Kidney epithelial cell (primary cell): Measurements from ENCODE around the gene PIK3C2B. TPM values are rescaled to one million over a fixed set of nuclear protein-coding genes. Genes with fewer than 3 reads are reported as not detected.
"Not testable (repeated sequence)": the region's sequence is repeated elsewhere in the genome, so short reads cannot be mapped to it uniquely, and the experiment has no call there.

Experiments used
- DNase-seq: peaks from one replicate; pipeline ENCODE4 v3.0.0-alpha.2; 2010; ENCODE audit warnings: low read depth
- H3K27me3 ChIP-seq: 2 replicates; pipeline ENCODE4 v1.6.0; 2011; ENCODE audit warnings: low read length; ENCODE audit not compliant: control insufficient read depth, insufficient read depth
- H3K36me3 ChIP-seq: 2 replicates; pipeline ENCODE4 v1.5.1; 2011; ENCODE audit warnings: low read length; ENCODE audit not compliant: control insufficient read depth, insufficient read depth
- H3K4me3 ChIP-seq: 2 replicates; pipeline ENCODE4 v1.5.1; 2011; ENCODE audit warnings: low read depth, mild to moderate bottlenecking, control low read depth, low read length
- CTCF ChIP-seq: IDR thresholded peaks from 2 replicates; pipeline ENCODE4 v1.5.1; 2011; ENCODE audit warnings: mild to moderate bottlenecking, moderate library complexity, low read length, control low read depth, inconsistent platforms; ENCODE audit not compliant: insufficient read depth, poor library complexity, severe bottlenecking
- total RNA-seq: library from RNA; depleted of rRNA; stranded (reverse); fragments of >200 nt; gene quantifications from 2 replicates; pipeline ENCODE4 v1.2.3, GENCODE V29; 2015

Gene PIK3C2B
- total RNA-seq, 1 donor from 2014 or later, result 2.8 TPM

- Histone ChIP-seq H3K4me3 (no peak overlapping the region), H3K27me3 (no peaks in the 10 kb centered on the region), H3K36me3 (peaks cover 6% of the 10 kb centered on the region)
- no peak for DNase-seq
- TF ChIP-seq CTCF, result no peak
Measured at GRCh38 chr1:204529371-204529895, 34.8 kb upstream of the PIK3C2B start.

GRCh38 chr1:204528677-204529076 is 34.1 kb upstream of the PIK3C2B start:
- DNase-seq, result no peak
- no peaks in the 10 kb centered on the region for H3K27me3 ChIP-seq
- TF ChIP-seq CTCF, result no peak
- H3K36me3 ChIP-seq, result peaks cover 6% of the 10 kb centered on the region
- no peak overlapping the region for H3K4me3 ChIP-seq

GRCh38 chr1:204528241-204528640 is 33.6 kb upstream of the PIK3C2B start:
- peaks cover 6% of the 10 kb centered on the region for H3K36me3 ChIP-seq
- no peak overlapping the region for H3K4me3 ChIP-seq
- no peak for DNase-seq
- no peaks in the 10 kb centered on the region for H3K27me3 ChIP-seq
- TF ChIP-seq CTCF, result no peak

GRCh38 chr1:204524986-204525385 is 30.4 kb upstream of the PIK3C2B start:
- Histone ChIP-seq H3K27me3 (no peaks in the 10 kb centered on the region), H3K36me3 (peaks cover 6% of the 10 kb centered on the region), H3K4me3 (no peak overlapping the region)
- no peak for DNase-seq
- no peak for TF ChIP-seq CTCF

- Histone ChIP-seq H3K27me3 (no peaks in the 10 kb centered on the region), H3K36me3 (peaks cover 4% of the 10 kb centered on the region), H3K4me3 (no peak overlapping the region)
- no peak for DNase-seq
- no peak for TF ChIP-seq CTCF
Measured at GRCh38 chr1:204523605-204524215, 29.1 kb upstream of the PIK3C2B start.

GRCh38 chr1:204521941-204522521 is 27.4 kb upstream of the PIK3C2B start:
- H3K4me3 ChIP-seq, H3K27me3 ChIP-seq, DNase-seq, H3K36me3 ChIP-seq: not testable (repeated sequence)
